ENCODE data around the gene PCDHGB2.
"Not testable (repeated sequence)": the region's sequence is repeated elsewhere in the genome, so short reads cannot be mapped to it uniquely, and the experiment has no call there.

Gene PCDHGB2

GRCh38 chr5:141351591-141351990 is 8.2 kb upstream of the PCDHGB2 start:
- DNase-seq = no peak

DNA sequence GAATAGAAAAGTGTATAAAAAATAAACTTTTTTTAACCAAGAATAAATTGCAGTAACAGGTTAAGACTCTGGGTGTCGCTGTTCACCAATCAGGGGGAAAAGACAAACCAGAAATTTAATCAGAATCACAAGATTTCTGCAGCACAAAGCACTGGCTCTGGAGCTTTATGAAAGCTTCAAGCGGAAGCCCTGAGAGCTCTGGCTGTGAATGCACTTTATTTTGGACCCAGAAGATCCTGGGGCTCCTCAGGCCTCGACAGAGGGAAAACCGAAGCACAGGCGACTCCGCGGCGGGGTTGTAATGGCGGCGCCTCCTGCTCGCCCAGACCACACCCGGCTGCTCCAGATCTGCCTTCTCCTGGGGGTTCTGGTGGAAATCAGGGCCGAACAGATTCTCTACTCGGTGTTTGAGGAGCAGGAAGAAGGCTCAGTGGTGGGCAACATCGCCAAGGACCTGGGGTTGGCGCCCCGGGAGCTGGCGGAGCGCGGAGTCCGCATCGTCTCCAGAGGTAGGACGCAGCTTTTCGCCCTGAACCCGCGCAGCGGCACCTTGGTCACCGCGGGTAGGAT is 4.8 kb upstream of the PCDHGB2 start, which contains the start of gene PCDHGA4:
Gene PCDHGA4, plus strand, starts transcription at position 122 of the 570 bp plus-strand sequence. Its CDS starts 87 bp downstream, at position 209.
- DNase-seq = peak in 1 of 2 donors; percentile 19

DNA sequence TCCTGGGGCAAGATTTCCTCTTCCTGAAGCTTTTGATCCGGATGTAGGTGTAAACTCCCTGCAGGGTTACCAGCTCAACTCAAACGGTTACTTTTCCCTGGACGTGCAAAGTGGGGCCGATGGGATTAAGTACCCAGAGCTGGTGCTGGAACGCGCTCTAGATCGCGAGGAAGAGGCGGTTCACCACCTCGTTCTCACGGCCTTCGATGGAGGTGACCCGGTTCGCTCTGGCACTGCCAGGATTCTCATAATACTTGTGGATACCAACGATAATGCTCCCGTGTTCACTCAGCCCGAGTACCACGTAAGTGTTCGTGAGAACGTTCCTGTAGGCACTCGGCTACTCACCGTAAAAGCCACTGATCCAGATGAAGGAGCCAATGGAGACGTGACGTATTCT is 4.2 kb upstream of the PCDHGB2 start:
- DNase-seq = no peak

DNA sequence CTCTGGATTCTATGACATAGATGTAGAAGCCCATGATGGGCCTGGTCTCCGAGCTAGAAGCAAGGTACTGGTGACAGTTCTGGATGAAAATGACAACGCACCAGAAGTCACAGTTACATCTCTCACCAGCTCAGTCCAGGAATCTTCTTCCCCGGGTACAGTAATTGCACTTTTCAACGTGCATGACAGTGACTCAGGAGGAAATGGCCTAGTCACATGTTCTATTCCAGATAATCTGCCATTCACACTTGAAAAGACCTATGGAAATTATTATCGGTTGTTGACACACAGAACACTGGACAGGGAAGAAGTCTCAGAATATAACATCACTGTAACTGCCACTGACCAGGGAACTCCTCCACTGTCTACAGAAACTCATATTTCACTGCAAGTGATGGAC is 3.7 kb upstream of the PCDHGB2 start:
- DNase-seq = no peak

GRCh38 chr5:141356950-141357349 is 2.8 kb upstream of the PCDHGB2 start:
- no peak for DNase-seq

DNA sequence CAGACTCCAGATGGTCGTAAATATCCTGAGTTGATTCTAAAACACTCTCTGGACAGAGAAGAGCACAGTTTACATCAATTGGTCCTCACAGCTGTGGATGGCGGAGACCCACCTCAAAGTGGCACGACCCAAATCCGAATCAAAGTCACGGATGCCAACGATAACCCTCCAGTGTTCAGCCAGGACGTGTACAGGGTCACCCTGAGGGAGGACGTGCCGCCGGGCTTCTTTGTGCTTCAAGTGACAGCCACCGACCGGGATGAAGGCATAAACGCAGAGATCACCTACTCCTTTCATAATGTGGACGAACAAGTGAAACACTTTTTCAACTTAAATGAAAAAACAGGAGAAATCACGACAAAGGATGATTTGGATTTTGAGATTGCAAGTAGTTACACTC is 891 bp downstream of the PCDHGB2 start:
- no peak for DNase-seq

DNA sequence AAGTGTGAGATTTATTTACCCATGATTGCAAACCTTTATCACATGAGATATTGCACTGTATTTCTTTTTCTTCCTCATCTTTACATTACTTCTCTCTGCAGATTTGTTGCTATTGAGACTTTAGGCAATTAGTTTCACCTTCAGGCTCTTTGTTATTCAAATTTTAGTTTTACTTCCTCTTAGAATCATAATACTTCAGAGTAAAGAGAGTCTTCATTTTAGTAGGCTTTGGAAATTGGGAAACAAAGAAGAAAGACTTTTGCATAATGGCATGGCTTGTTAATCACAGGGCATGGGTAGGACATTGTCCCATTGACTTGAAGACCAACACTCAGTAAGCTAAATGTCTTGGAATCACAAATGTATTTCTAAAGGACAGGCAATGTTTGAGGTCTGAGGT is 2.9 kb downstream of the PCDHGB2 start:
- DNase-seq = no peak

GRCh38 chr5:141363952-141364660 is 4.3 kb downstream of the PCDHGB2 start, which contains the start of gene PCDHGA5:
PCDHGA5 (plus strand) TSS chr5:141364162; CDS start chr5:141364331, 169 bp downstream.
- DNase-seq = no peak

DNA sequence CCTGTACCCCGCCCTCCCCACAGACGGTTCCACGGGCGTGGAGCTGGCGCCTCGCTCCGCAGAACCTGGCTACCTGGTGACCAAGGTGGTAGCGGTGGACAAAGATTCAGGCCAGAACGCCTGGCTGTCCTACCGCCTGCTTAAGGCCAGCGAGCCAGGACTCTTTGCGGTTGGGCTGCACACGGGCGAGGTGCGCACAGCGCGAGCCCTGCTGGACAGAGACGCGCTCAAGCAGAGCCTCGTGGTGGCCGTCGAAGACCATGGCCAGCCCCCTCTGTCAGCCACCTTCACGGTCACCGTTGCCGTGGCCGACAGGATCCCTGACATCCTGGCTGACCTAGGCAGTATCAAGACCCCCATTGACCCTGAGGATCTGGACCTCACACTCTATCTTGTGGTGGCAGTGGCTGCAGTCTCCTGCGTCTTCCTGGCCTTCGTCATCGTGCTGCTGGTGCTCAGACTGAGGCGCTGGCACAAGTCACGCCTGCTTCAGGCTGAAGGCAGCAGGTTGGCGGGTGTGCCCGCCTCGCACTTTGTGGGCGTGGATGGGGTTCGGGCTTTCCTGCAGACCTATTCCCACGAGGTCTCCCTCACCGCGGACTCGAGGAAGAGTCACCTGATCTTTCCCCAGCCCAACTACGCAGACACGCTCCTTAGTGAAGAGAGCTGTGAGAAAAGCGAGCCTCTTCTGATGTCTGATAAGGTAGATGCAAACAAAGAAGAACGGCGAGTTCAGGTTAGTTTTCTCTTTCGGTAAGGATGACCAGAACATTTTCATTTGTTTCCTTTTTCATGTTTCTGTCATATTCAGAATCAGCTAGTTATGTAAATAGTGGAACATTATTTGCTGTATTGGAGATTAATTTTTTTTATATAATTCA is 6.5 kb downstream of the PCDHGB2 start:
- no peak for DNase-seq

GRCh38 chr5:141369994-141370848 is 10.4 kb downstream of the PCDHGB2 start, which contains the start of gene PCDHGB3:
PCDHGB3 (plus strand) TSS chr5:141370242; CDS start chr5:141370395, 153 bp downstream.
- peak in 1 of 2 donors; percentile 54 for DNase-seq

DNA sequence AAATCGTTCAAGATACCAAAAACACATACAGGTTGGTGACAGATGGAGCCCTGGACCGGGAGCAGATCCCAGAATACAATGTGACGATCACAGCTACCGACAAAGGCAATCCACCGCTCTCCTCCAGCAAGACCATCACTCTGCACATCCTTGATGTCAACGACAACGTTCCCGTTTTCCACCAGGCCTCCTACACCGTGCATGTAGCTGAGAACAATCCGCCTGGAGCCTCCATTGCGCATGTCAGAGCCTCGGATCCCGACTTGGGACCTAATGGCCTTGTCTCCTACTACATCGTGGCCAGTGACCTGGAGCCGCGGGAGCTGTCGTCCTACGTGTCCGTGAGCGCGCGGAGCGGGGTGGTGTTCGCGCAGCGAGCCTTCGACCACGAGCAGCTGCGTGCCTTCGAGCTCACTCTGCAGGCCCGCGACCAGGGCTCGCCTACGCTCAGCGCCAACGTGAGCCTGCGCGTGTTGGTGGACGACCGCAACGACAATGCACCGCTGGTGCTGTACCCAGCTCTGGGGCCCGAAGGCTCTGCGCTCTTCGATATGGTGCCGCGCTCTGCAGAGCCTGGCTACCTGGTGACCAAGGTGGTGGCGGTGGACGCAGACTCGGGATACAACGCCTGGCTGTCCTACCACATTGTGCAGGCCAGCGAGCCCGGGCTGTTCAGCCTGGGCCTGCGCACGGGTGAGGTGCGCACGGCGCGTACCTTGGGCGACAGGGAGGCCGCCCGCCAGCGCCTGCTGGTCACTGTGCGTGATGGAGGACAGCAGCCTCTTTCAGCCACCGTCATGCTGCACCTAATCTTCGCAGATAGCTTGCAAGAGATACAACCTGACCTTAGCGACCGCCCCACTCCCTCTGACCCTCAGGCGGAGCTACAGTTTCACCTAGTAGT is 12.0 kb downstream of the PCDHGB2 start:
- DNase-seq = no peak

GRCh38 chr5:141373673-141374317 is 14.0 kb downstream of the PCDHGB2 start, which contains the start of gene PCDHGA6:
PCDHGA6 (plus strand) TSS chr5:141373891; CDS start chr5:141374084, 193 bp downstream.
- DNase-seq = peak in 1 of 2 donors; percentile 21

DNA sequence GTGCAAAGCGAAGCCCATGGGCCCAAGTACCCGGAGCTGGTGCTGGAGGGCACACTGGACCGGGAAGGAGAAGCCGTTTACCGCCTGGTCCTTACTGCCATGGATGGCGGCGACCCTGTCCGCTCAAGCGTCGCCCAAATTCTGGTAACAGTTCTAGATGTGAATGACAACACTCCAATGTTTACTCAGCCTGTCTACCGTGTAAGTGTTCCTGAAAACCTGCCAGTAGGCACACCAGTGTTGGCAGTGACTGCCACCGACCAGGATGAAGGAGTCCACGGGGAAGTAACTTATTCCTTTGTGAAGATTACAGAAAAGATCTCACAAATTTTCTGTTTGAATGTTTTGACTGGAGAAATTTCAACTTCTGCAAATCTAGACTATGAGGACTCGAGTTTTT is 14.8 kb downstream of the PCDHGB2 start:
- no peak for DNase-seq

- DNase-seq = not testable (repeated sequence)
These were observed 15.8 kb downstream of the PCDHGB2 start for GRCh38 chr5:141375444-141376155.

- no peak for DNase-seq
These were observed 22.9 kb downstream of the PCDHGB2 start, which contains the start of gene PCDHGA7 for GRCh38 chr5:141382469-141383294. PCDHGA7 (plus strand) TSS chr5:141382742; CDS start chr5:141382900, 158 bp downstream.

- no peak for DNase-seq
These were observed 23.6 kb downstream of the PCDHGB2 start for GRCh38 chr5:141383345-141383744.

- DNase-seq = no peak
These were observed 24.9 kb downstream of the PCDHGB2 start for GRCh38 chr5:141384471-141385267.
